ENCODE measurements around the gene C10orf67. TPM values are rescaled to one million over a fixed set of nuclear protein-coding genes. Genes with fewer than 3 reads are reported as not detected.

The C10orf67 gene
- total RNA-seq, 1 donor from 2014 or later = not detected

GRCh38 chr10:23173214-23174073 lies 171.2 kb downstream of the C10orf67 start:
- peak; percentile 42 for DNase-seq (ENCODE audit: low spot score, unreplicated experiment)
- peak overlapping the region; percentile 84 for H3K4me3 Mint-ChIP-seq (ENCODE audit: low read depth)
- H3K4me1 Mint-ChIP-seq (ENCODE audit: low read depth) = peaks cover 17% of the 10 kb centered on the region
- no peaks in the 10 kb centered on the region for H3K9me3 Mint-ChIP-seq (ENCODE audit: low read depth)
- H3K27ac Mint-ChIP-seq = peak overlapping the region; percentile 92
- H3K36me3 Mint-ChIP-seq (ENCODE audit: insufficient read depth) = peaks cover 4% of the 10 kb centered on the region
- peak; percentile 43 for TF ChIP-seq CTCF (IDR thresholded peaks at IDR 0.05; ENCODE audit: unreplicated experiment)
- H3K27me3 Mint-ChIP-seq = peaks cover 83% of the 10 kb centered on the region

- H3K9me3 Mint-ChIP-seq (ENCODE audit: low read depth) = no peaks in the 10 kb centered on the region
- peak overlapping the region; percentile 92 for H3K27ac Mint-ChIP-seq
- H3K4me1 Mint-ChIP-seq (ENCODE audit: low read depth) = peaks cover 19% of the 10 kb centered on the region
- no peak for TF ChIP-seq CTCF (IDR thresholded peaks at IDR 0.05; ENCODE audit: unreplicated experiment)
- DNase-seq (ENCODE audit: low spot score, unreplicated experiment) = no peak
- peak overlapping the region; percentile 84 for H3K4me3 Mint-ChIP-seq (ENCODE audit: low read depth)
- peaks cover 4% of the 10 kb centered on the region for H3K36me3 Mint-ChIP-seq (ENCODE audit: insufficient read depth)
- peaks cover 83% of the 10 kb centered on the region for H3K27me3 Mint-ChIP-seq
Observed at GRCh38 chr10:23172429-23173213, 172.0 kb downstream of the C10orf67 start.

GRCh38 chr10:23171232-23171876 lies 173.2 kb downstream of the C10orf67 start:
- Mint-ChIP-seq H3K27ac (no peak overlapping the region), H3K36me3 (ENCODE audit: insufficient read depth) (peaks cover 7% of the 10 kb centered on the region), H3K9me3 (ENCODE audit: low read depth) (no peaks in the 10 kb centered on the region), H3K4me1 (ENCODE audit: low read depth) (peaks cover 19% of the 10 kb centered on the region), H3K27me3 (peaks cover 81% of the 10 kb centered on the region), H3K4me3 (ENCODE audit: low read depth) (peak overlapping the region; percentile 84)
- TF ChIP-seq CTCF (IDR thresholded peaks at IDR 0.05; ENCODE audit: unreplicated experiment) = no peak
- peak; percentile 67 for DNase-seq (ENCODE audit: low spot score, unreplicated experiment)

GRCh38 chr10:23158370-23158769 lies 186.2 kb downstream of the C10orf67 start:
- no peaks in the 10 kb centered on the region for H3K9me3 Mint-ChIP-seq (ENCODE audit: low read depth)
- peaks cover 5% of the 10 kb centered on the region for H3K36me3 Mint-ChIP-seq (ENCODE audit: insufficient read depth)
- no peak overlapping the region for H3K4me3 Mint-ChIP-seq (ENCODE audit: low read depth)
- TF ChIP-seq CTCF (IDR thresholded peaks at IDR 0.05; ENCODE audit: unreplicated experiment) = peak; percentile 85
- peak overlapping the region; percentile 30 for H3K27ac Mint-ChIP-seq
- peaks cover 7% of the 10 kb centered on the region for H3K4me1 Mint-ChIP-seq (ENCODE audit: low read depth)
- peak; percentile 39 for DNase-seq (ENCODE audit: low spot score, unreplicated experiment)
- peaks cover 42% of the 10 kb centered on the region for H3K27me3 Mint-ChIP-seq
